GM18951 (cell line): ENCODE data around the gene YJU2.
"Not testable (repeated sequence)": the region's sequence is repeated elsewhere in the genome, so short reads cannot be mapped to it uniquely, and the experiment has no call there.

Source experiments
- POLR2A ChIP-seq: IDR thresholded peaks from 4 replicates; pipeline ENCODE4 v1.6.1; 2011; ENCODE audit warnings: mild to moderate bottlenecking; ENCODE audit not compliant: insufficient read length, insufficient read depth; ENCODE audit errors: extremely low read depth
- in situ Hi-C: fragments of 300-500 bp; cut with MboI; formaldehyde crosslinking; loops from one replicate; pipeline ENCODE4 v1.12.0; 2022; ENCODE audit warnings: low sequenced_read_pairs, mixed read lengths, inconsistent platforms; ENCODE audit not compliant: unreplicated experiment

YJU2 gene

DNA sequence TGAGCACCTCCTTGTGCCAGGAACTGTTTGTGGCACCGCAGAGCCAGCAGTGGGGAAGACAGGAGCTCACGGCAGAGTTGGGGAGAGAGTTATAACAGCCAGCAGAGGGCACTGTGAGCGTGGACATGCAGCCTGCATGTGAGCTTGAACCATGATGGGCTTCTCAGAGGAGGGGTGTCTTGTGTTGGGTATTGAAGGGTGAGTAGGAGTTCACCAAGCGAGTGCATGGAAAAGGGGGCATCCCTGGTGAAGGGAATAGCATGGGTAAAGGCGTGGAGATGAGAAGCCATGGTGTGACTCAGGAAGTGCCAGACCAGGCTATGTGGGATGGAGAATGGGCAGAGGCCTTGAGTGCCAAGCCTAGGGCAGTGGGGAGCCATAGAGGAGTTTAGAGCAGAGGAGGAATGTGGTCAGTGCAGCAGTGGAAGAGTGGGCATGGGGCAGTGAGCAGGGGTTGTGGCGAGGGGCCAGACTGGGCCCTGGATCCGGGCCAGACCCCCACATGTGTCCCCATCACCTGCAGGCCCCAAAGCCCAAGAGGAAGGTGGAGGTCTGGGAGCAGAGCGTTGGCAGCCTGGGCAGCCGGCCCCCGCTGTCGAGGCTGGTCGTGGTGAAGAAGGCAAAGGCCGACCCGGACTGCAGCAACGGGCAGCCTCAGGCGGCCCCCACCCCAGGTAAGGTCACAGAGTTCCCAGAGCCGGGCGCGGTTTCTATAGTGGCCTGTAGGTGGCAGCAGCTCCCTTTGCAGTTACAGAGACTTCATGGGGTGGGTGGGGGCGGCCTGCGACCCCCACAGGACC is 20.4 kb downstream of the YJU2 start:
- in situ Hi-C loops: no loop called here
- TF ChIP-seq POLR2A: no peak

DNA sequence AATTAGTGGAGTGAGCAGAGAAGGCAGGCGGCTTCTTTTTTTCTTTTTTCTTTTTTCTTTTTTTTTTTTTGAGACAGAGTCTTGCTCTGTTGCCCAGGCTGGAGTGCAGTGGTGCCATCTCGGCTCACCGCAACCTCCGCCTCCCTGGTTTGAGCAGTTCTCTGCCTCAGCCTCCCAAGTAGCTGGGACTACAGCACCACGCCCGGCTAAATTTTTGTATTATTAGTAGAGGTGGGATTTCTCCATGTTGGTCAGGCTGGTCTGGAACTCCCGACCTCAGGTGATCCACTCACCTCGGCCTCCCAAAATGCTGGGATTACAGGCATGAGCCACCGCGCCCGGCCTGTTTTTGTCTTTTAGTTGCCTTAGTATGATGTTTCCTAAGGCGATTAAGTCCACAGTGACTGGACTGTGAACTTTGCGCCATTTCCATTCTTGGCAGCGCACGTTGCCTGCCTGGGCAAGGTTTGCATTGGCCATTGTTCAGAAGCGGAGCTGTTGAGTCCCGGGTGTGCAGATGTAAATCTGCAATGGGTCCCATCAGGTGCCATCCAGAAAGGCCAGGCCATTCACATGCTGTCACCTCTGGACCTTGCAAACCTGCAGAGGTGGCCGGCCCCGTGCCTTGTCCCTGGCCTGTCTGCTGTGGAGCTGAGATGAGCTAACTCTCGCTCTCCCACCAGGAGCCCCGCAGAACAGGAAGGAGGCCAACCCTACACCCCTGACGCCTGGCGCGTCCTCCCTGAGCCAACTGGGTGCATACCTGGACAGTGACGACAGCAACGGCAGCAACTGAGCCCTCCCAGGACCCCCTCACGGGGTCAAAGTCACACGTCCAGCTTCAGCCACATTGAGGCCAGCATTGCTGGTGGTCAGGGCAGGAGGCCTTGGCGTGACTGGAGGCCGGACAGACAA is 21.3 kb downstream of the YJU2 start:
- in situ Hi-C loops: no loop called here
- no peak for TF ChIP-seq POLR2A

DNA sequence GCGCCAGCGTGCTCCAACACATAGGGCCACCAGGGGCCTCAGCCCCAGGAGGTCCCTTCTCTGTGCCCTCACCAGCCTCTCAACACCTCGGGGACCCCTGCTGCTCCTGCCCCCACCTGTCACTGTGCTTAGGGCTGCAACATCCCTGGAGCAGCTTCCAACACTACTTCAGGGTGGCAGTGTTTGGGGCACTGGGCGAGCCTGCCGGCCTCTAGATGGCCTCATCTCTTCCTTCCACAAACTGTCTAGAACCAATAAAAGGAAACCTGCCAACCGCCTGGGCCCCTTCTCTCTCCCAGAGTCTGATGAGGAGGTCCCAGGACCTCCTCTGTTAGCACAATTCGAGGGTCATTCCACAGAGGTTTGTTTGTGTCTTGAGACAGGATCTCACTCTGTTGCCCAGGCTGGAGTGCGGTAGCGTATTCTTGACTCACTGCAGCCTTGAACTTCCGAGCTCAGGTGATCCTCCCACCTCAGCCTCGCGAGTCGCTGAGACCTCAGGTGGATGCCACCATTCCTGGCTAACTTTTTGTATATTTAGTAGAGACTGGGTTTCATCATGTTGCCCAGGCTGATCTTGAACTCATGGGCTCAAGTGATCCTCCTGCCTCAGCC is 22.0 kb downstream of the YJU2 start:
- in situ Hi-C loops: no loop called here

DNA sequence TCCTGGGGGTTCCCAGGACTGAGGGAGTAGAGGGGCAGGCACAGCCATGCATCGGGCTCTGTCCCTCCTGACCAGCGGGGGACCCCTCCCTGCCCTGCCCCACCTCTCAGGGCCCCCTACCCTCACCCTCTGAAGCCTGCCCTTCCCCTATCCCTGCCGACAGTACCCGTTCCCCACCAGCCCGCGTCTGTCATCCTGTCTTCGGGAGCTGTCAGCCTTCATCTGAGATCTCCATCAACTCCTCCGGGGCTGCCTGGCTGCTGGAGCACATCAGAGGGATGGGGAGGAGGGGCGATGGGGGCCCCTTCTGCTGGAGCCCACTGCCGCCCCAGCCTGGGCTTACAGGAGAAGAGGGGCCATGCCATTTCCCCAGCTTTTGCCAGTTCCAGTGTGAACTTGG is 26.0 kb downstream of the YJU2 start:
- in situ Hi-C loops: no loop called here
- no peak for TF ChIP-seq POLR2A

More for the DNA sequence above, 22.0 kb downstream of the YJU2 start:
- TF ChIP-seq POLR2A: no peak

GRCh38 chr19:4274321-4274686 is 27.4 kb downstream of the YJU2 start:
- in situ Hi-C loops: not testable (repeated sequence)

GRCh38 chr19:4277191-4277696 is 30.4 kb downstream of the YJU2 start:
- no peak for TF ChIP-seq POLR2A
- in situ Hi-C loops: no loop called here

DNA sequence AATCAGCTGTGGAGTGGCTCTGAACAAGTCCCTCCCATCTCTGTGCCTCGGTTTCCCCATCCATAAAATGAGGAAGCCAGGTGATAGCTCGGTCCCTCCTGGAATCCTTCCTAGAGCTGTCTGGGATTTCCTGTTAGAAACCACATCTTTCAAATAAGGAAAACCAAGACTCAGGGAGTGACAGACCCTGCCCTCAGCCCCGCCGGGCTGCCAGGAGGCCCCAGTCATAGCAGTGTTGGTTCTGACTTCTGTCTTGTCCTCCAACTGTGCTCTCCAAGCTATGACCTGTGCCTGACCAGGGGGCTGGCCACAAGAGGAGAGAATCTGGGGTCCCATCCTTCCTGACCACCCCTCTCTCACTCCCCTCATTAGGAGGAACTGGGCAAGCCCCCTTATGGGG is 31.1 kb downstream of the YJU2 start:
- TF ChIP-seq POLR2A: no peak
- in situ Hi-C loops: no loop called here

- no peak for TF ChIP-seq POLR2A
- in situ Hi-C loops: no loop called here
Measured at GRCh38 chr19:4278419-4279266, 31.8 kb downstream of the YJU2 start, which contains the start of gene SHD. Gene SHD (plus strand): TSS chr19:4279266. CDS start chr19:4280064, 798 bp downstream.

- no peak for TF ChIP-seq POLR2A
- in situ Hi-C loops: no loop called here
Measured at GRCh38 chr19:4279267-4279529, 32.3 kb downstream of the YJU2 start.

DNA sequence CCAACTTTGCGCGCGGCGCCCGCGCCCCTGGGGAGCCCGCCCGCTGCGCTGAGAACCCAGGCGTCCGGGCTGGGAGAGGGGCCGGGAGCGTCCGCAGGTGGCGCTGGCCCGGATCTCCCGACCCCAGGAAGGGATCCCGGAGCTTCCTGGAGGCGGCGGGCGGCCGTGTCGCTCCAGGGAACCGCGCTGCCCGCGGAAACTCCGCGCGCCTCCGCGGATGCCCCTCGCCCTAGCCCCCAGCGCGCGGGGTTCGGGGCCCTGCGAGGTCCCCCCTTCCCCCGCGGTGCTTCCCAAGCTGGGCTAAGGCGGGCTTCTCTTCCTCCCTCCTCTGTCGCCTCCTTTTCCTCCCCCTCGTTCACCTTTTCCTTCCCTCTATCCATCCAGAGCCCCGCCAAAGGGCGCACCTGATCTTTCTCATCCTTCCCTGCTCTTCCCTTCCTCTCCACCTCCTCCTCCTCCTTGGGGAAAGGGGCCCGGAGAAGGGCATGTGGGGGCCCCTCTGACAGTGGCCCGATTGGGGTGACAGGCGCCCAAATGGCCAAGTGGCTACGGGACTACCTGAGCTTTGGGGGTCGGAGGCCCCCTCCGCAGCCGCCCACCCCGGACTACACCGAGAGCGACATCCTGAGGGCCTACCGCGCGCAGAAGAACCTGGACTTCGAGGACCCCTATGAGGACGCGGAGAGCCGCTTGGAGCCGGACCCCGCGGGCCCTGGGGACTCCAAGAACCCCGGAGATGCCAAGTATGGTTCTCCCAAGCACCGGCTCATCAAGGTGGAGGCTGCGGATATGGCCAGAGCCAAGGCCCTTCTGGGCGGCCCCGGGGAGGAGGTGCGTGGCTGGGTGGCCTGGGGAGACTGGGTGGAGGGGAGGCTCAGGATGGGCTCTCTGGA is 32.9 kb downstream of the YJU2 start:
- in situ Hi-C loops: no loop called here
- no peak for TF ChIP-seq POLR2A

DNA sequence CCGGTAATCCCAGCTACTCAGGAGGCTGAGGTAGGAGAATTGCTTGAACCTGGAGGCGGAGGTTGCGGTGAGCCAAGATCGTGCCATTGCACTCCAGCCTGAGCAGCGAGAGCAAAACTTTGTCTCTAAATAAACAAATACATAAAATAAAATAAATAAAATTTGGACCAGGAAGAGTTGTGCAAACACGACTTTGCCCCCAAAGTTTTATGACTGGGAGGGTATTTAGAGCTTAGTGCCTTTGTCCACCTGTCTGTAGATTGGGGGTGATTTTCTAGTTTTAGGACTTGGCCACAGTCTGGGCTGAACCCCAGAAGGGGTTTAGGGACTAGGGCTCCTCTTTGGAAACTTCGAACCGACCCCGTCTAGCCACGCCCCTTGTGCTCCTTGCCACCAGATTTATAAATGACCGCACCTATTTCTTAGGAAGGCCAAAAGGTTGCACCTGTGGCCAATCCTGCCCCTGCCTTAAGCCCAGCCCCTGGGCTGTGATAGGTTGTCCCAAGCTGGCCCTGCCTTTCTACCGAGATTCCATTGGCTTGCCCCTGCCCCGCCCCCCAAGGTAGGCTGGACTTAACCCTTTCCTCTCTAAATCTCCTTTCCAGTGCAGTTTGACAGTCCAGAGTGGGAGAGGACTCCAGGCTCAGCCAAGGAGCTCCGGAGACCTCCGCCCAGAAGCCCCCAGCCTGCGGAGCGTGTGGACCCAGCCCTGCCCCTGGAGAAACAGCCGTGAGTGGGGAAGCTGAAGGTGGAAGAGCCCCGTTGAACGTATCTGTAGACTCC is 37.5 kb downstream of the YJU2 start:
- no peak for TF ChIP-seq POLR2A
- in situ Hi-C loops: no loop called here
